GM12892 (cell line): ENCODE results near the gene LCN2.

Experiments used
- POLR2A ChIP-seq: IDR thresholded peaks from 2 replicates; pipeline ENCODE4 v1.6.1; 2011; ENCODE audit warnings: low read depth, low read length, control low read depth
- POLR2AphosphoS5 ChIP-seq: IDR thresholded peaks from 2 replicates; pipeline ENCODE4 v1.6.1; 2011; ENCODE audit warnings: low read depth, low read length, control low read depth
- TAF1 ChIP-seq: IDR thresholded peaks from 2 replicates; pipeline ENCODE4 v1.6.1; 2011; ENCODE audit warnings: low read depth, mild to moderate bottlenecking, control low read depth, low read length, borderline replicate concordance

- TF ChIP-seq POLR2A: no peak
- TF ChIP-seq POLR2AphosphoS5: no peak
- no peak for TF ChIP-seq TAF1
Measured at GRCh38 chr9:128142596-128142995, 6.7 kb upstream of the LCN2 start.
